Adrenal gland (tissue), 5 donors: ENCODE results near the gene ARVCF.

ENCODE experiments used
- POLR2A ChIP-seq, 2 donors: fragments of 450-650 bp; IDR thresholded peaks; one replicate each; pipeline ENCODE4 v1.6.1; 2017; ENCODE audit warnings: antibody characterized with exemption in 2 of 2, mild to moderate bottlenecking in 2 of 2, moderate library complexity in 1 of 2
- TF ChIP-seq, protein P1 (sequence below), 6 experiments: fragments of 450-650 bp in 4 of 6; fragments of 200-600 bp in 2 of 6; sonication (generic) in 1 of 6; IDR thresholded peaks; 1 replicate in 5 of 6; 2 replicates in 1 of 6; pipeline versions ENCODE4 v1.5.1 to v1.8.0; 2016 to 2021; ENCODE audit warnings: antibody characterized with exemption in 6 of 6, mild to moderate bottlenecking in 2 of 6, moderate library complexity in 1 of 6
- donor health status: DM: no; HTN: no; CAD: no.

GRCh38 chr22:20002636-20003035 is 14.0 kb downstream of the ARVCF start:
- no peak for TF ChIP-seq POLR2A (IDR thresholded peaks at IDR 0.05)
- TF ChIP-seq, protein P1, sequence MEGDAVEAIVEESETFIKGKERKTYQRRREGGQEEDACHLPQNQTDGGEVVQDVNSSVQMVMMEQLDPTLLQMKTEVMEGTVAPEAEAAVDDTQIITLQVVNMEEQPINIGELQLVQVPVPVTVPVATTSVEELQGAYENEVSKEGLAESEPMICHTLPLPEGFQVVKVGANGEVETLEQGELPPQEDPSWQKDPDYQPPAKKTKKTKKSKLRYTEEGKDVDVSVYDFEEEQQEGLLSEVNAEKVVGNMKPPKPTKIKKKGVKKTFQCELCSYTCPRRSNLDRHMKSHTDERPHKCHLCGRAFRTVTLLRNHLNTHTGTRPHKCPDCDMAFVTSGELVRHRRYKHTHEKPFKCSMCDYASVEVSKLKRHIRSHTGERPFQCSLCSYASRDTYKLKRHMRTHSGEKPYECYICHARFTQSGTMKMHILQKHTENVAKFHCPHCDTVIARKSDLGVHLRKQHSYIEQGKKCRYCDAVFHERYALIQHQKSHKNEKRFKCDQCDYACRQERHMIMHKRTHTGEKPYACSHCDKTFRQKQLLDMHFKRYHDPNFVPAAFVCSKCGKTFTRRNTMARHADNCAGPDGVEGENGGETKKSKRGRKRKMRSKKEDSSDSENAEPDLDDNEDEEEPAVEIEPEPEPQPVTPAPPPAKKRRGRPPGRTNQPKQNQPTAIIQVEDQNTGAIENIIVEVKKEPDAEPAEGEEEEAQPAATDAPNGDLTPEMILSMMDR (IDR thresholded peaks at IDR 0.05): no peak
